Endothelial cell of umbilical vein (primary cell): Measurements from ENCODE around the gene TSEN2. TPM values are rescaled to one million over a fixed set of nuclear protein-coding genes. Genes with fewer than 3 reads are reported as not detected.

Experiments
- BruUV-seq: library from RNA; stranded (reverse); fragments of 400-500 nt; replicated peaks from 2 replicates; lab custom pipeline; 2021; lab: Mats Ljungman, UMichigan
- CTCF ChIA-PET: fragments of 300-600, 350-600 bp; sonication (Branson Sonifier 250); formaldehyde crosslinking; loops from one replicate; lab custom pipeline; 2021; ENCODE audit warnings: antibody characterized with exemption, inconsistent platforms; lab: Charles Lee
- POLR2A ChIA-PET: fragments of 300-600, 350-600 bp; sonication (Branson Sonifier 250); formaldehyde crosslinking; loops from one replicate; lab custom pipeline; 2021; ENCODE audit warnings: antibody characterized with exemption, inconsistent platforms; lab: Charles Lee
- DNase-seq: peaks from one replicate; pipeline ENCODE4 v3.0.0-alpha.2; 2011; ENCODE audit warnings: low read depth, low spot score
- FAIRE-seq: peaks from 2 replicates; lab custom pipeline; 2011; peaks lifted over from hg19 to GRCh38; lab: Jason Lieb, UNC
- H2AFZ ChIP-seq: 2 replicates; pipeline ENCODE4 v1.6.0; 2012; ENCODE audit warnings: low read depth, low read length, control low read depth, inconsistent platforms
- H3K27ac ChIP-seq: 2 replicates; pipeline ENCODE4 v1.5.1; 2011; ENCODE audit warnings: low read depth, mild to moderate bottlenecking, control low read depth, low read length, moderate library complexity; ENCODE audit not compliant: insufficient read depth
- H3K27me3 ChIP-seq, 2 experiments: 2 replicates each; pipeline versions ENCODE4 v1.6.0 to v1.6.1; 2011; ENCODE audit warnings: low read length in 2 of 2, mixed read lengths in 1 of 2; ENCODE audit not compliant: control insufficient read depth in 2 of 2, insufficient read depth in 2 of 2
- H3K36me3 ChIP-seq, 2 experiments: 2 replicates in 1 of 2; 3 replicates in 1 of 2; pipeline ENCODE4 v1.5.1; 2011; ENCODE audit warnings: low read length in 2 of 2, mild to moderate bottlenecking in 1 of 2, moderate library complexity in 1 of 2; ENCODE audit not compliant: control insufficient read depth in 2 of 2, insufficient read depth in 2 of 2; ENCODE audit errors: extremely low read depth in 1 of 2
- H3K4me1 ChIP-seq: 3 replicates; pipeline ENCODE4 v1.5.1; 2011; ENCODE audit warnings: mild to moderate bottlenecking, low read length; ENCODE audit not compliant: control insufficient read depth, insufficient read depth; ENCODE audit errors: extremely low read depth
- H3K4me2 ChIP-seq: 2 replicates; pipeline ENCODE4 v1.6.1; 2011; ENCODE audit warnings: low read length, control low read depth, mixed read lengths; ENCODE audit not compliant: insufficient read depth
- H3K4me3 ChIP-seq, 3 experiments: fragments of 200-600 bp in 1 of 3; sonication (generic), shearing (Covaris generic) in 1 of 3; replicated peaks in 1 of 3; 2 replicates each; pipeline ENCODE4 v1.5.1; 2011 to 2016; ENCODE audit warnings: control low read depth in 3 of 3, low read length in 3 of 3, mild to moderate bottlenecking in 2 of 3, inconsistent platforms in 1 of 3, low read depth in 1 of 3, moderate library complexity in 1 of 3; ENCODE audit not compliant: insufficient read depth in 1 of 3
- H3K79me2 ChIP-seq: 2 replicates; pipeline ENCODE4 v1.6.0; 2012; ENCODE audit warnings: low read length, inconsistent platforms; ENCODE audit not compliant: control insufficient read depth, insufficient read depth
- H3K9ac ChIP-seq: replicated peaks from 2 replicates; pipeline ENCODE3; 2011; ENCODE audit warnings: low read length, control low read depth; ENCODE audit not compliant: insufficient read depth; ENCODE audit errors: extremely low read depth
- H3K9me1 ChIP-seq: replicated peaks from 3 replicates; pipeline ENCODE4 v1.6.0; 2011; ENCODE audit warnings: mild to moderate bottlenecking, low read length; ENCODE audit not compliant: control insufficient read depth, insufficient read depth; ENCODE audit errors: extremely low read depth
- H3K9me3 ChIP-seq: replicated peaks from 2 replicates; pipeline ENCODE4 v1.5.1; 2012; ENCODE audit warnings: low read length, inconsistent platforms; ENCODE audit not compliant: control insufficient read depth, insufficient read depth
- H4K20me1 ChIP-seq: replicated peaks from 2 replicates; pipeline ENCODE3; 2011; ENCODE audit warnings: mild to moderate bottlenecking, low read length; ENCODE audit not compliant: control insufficient read depth, insufficient read depth; ENCODE audit errors: extremely low read depth
- EZH2 ChIP-seq: IDR thresholded peaks from 2 replicates; pipeline ENCODE4 v1.6.1; 2012; ENCODE audit warnings: borderline replicate concordance, low read depth, mild to moderate bottlenecking, moderate library complexity, low read length, inconsistent platforms; ENCODE audit not compliant: severe bottlenecking
- FOS ChIP-seq: IDR thresholded peaks from 2 replicates; pipeline ENCODE4 v1.6.1; 2011; ENCODE audit warnings: mild to moderate bottlenecking, low read length, moderate library complexity, borderline replicate concordance; ENCODE audit not compliant: insufficient read depth
- GATA2 ChIP-seq: IDR thresholded peaks from 2 replicates; pipeline ENCODE4 v1.7.0; 2011; ENCODE audit warnings: low read depth, mild to moderate bottlenecking, moderate library complexity, mixed read lengths, low read length; ENCODE audit not compliant: insufficient read length, insufficient read depth
- JUN ChIP-seq: IDR thresholded peaks from 2 replicates; pipeline ENCODE4 v1.6.1; 2011; ENCODE audit warnings: borderline replicate concordance, low read depth; ENCODE audit not compliant: insufficient read length, insufficient read depth
- MYC ChIP-seq: IDR thresholded peaks from one replicate; pipeline ENCODE4 v1.6.1; 2011; ENCODE audit warnings: mild to moderate bottlenecking, low read depth, low read length
- POLR2A ChIP-seq: IDR thresholded peaks from 2 replicates; pipeline ENCODE4 v1.6.1; 2012; ENCODE audit warnings: low read depth, mild to moderate bottlenecking, control low read depth, low read length
- POLR2AphosphoS5 ChIP-seq: IDR thresholded peaks from 2 replicates; pipeline ENCODE4 v1.6.1; 2012; ENCODE audit warnings: low read depth, mild to moderate bottlenecking, control low read depth, low read length, moderate library complexity; ENCODE audit not compliant: insufficient read depth
- dilution Hi-C: fragments of 300-500 bp; cut with MboI; formaldehyde crosslinking; loops from one replicate; pipeline ENCODE4 v1.15.0; 2019; ENCODE audit warnings: low sequenced_read_pairs; ENCODE audit not compliant: extremely low pct_ligation_motif_present
- intact Hi-C: fragments of 100-400 bp; cut with micrococcal nuclease; formaldehyde crosslinking; loops from one replicate; pipeline ENCODE4 v1.10.0; 2022
- polyA plus RNA-seq, 4 experiments: library from polyadenylated mRNA; depleted of rRNA in 3 of 4; stranded (reverse) in 3 of 4; unstranded in 1 of 4; fragments of >200 nt; gene quantifications; 2 replicates each; pipeline versions ENCODE4 v1.2.1 to v1.2.3, GENCODE V29; 2011 to 2012; ENCODE audit warnings: missing spikeins in 1 of 4
- total RNA-seq: library from RNA; stranded (reverse); gene quantifications from 2 replicates; pipeline ENCODE4 v1.2.3, GENCODE V29; 2021
- TF ChIP-seq, protein P1 (sequence below): IDR thresholded peaks from 2 replicates; pipeline ENCODE4 v1.6.1; 2011; ENCODE audit not compliant: insufficient read depth, insufficient read length
- TF ChIP-seq, protein P2 (sequence below), 2 donors: IDR thresholded peaks; 1 replicate in 1 of 2; 2 replicates in 1 of 2; pipeline ENCODE4 v1.5.1; 2011; ENCODE audit warnings: low read length in 2 of 2, mild to moderate bottlenecking in 2 of 2, moderate library complexity in 2 of 2, control low read depth in 1 of 2, inconsistent platforms in 1 of 2, low read depth in 1 of 2; ENCODE audit not compliant: insufficient read depth in 1 of 2; ENCODE audit errors: extremely low read depth in 1 of 2

The TSEN2 gene
- total and polyA plus RNA-seq, 2 donors (not counting 3 experiments of a cell fraction or from before 2014, with no cell fraction given), result 8.3 to 12.1 TPM

- no TSS peak for BruUV-seq
- Histone ChIP-seq H3K9me3 (no peaks in the 10 kb centered on the region), H3K9me1 (no peaks in the 10 kb centered on the region), H3K79me2 (no peaks in the 10 kb centered on the region), H3K4me2 (no peak overlapping the region), H3K36me3 (no peaks in the 10 kb centered on the region), H3K9ac (no peak overlapping the region), H4K20me1 (no peaks in the 10 kb centered on the region), H3K27me3 (peaks cover 6 to 10% of the 10 kb centered on the region in 2 experiments), H3K27ac (no peak overlapping the region), H3K4me1 (no peaks in the 10 kb centered on the region), H3K4me3 (no peak overlapping the region), H2AFZ (no peak overlapping the region)
- FAIRE-seq (no peak), DNase-seq (no peak)
- POLR2A ChIA-PET, result no interaction called here
- TF ChIP-seq EZH2 (no peak), MYC (no peak), POLR2A (no peak), JUN (no peak), POLR2AphosphoS5 (no peak), FOS (no peak), GATA2 (no peak)
- TF ChIP-seq, protein P1, sequence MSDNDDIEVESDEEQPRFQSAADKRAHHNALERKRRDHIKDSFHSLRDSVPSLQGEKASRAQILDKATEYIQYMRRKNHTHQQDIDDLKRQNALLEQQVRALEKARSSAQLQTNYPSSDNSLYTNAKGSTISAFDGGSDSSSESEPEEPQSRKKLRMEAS, result no peak
- TF ChIP-seq, protein P2, sequence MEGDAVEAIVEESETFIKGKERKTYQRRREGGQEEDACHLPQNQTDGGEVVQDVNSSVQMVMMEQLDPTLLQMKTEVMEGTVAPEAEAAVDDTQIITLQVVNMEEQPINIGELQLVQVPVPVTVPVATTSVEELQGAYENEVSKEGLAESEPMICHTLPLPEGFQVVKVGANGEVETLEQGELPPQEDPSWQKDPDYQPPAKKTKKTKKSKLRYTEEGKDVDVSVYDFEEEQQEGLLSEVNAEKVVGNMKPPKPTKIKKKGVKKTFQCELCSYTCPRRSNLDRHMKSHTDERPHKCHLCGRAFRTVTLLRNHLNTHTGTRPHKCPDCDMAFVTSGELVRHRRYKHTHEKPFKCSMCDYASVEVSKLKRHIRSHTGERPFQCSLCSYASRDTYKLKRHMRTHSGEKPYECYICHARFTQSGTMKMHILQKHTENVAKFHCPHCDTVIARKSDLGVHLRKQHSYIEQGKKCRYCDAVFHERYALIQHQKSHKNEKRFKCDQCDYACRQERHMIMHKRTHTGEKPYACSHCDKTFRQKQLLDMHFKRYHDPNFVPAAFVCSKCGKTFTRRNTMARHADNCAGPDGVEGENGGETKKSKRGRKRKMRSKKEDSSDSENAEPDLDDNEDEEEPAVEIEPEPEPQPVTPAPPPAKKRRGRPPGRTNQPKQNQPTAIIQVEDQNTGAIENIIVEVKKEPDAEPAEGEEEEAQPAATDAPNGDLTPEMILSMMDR (IDR thresholded peaks at IDR 0.05; ENCODE audit: extremely low read depth in 1 of 2, insufficient read depth in 1 of 2, low read depth in 1 of 2, low read length in 2 of 2), result no peak
- CTCF ChIA-PET, result interaction anchor here (1.1 kb wide), 1 partner anchor 13 kb away, joined by 3 read pairs; no protein-coding TSS in a partner anchor
- intact Hi-C loops (no loop called here), dilution Hi-C loops (no loop called here)
Measured at GRCh38 chr3:12436514-12437220, 47.6 kb upstream of the TSEN2 start.
